ENCODE results near the gene KCNK3.
"Not testable (repeated sequence)": the region's sequence is repeated elsewhere in the genome, so short reads cannot be mapped to it uniquely, and the experiment has no call there.

KCNK3 gene

DNA sequence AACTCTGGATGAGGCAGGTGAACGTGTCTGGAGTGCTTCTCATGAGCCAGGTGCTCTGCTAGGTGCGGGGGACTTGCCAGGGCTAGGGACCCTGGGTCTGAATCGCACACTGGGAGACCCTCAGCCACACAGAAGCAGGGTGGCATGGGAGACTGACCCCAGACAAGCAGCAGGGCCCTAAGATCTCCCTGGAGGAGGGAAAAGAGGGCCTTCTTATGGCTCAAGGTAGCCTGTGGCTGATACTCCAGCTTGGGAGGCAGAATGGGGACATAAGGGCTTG, 38.5 kb upstream of the KCNK3 start:
- no peaks in the 10 kb centered on the region for H3K36me3 ChIP-seq (ENCODE audit: insufficient read depth, low read length)
- peaks cover 14% of the 10 kb centered on the region for H3K4me1 ChIP-seq (ENCODE audit: insufficient read depth, low read length)
- peaks cover 3% of the 10 kb centered on the region; the same call in 1 of the 2 replicates for H3K9me3 ChIP-seq (ENCODE audit: control insufficient read depth, insufficient read depth, low read length)
- no peak overlapping the region for H3K9ac ChIP-seq (ENCODE audit: low read depth, low read length)

DNA sequence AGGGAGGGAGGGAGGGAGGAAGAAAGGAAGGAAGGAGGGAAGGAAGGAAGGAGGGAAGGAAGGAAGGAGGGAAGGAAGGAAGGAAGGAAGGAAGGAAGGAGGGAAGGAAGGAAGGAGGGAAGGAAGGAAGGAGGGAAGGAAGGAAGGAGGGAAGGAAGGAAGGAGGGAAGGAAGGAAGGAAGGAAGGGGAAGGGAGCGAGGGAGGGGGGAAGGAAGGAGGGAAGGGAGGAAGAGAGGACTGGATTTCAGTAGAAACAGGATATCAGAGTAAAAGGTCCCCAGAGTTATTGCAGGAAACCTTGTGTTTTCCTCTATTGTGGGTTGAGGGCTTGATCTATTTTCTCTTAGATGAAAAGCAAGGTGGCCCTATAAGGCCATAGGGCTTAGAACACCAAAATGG, 37.4 kb upstream of the KCNK3 start:
- not testable (repeated sequence) for H3K9ac ChIP-seq (ENCODE audit: low read depth, low read length); H3K9me3 ChIP-seq (ENCODE audit: control insufficient read depth, insufficient read depth, low read length); H3K36me3 ChIP-seq (ENCODE audit: insufficient read depth, low read length)
- peaks cover 14% of the 10 kb centered on the region for H3K4me1 ChIP-seq (ENCODE audit: insufficient read depth, low read length)

DNA sequence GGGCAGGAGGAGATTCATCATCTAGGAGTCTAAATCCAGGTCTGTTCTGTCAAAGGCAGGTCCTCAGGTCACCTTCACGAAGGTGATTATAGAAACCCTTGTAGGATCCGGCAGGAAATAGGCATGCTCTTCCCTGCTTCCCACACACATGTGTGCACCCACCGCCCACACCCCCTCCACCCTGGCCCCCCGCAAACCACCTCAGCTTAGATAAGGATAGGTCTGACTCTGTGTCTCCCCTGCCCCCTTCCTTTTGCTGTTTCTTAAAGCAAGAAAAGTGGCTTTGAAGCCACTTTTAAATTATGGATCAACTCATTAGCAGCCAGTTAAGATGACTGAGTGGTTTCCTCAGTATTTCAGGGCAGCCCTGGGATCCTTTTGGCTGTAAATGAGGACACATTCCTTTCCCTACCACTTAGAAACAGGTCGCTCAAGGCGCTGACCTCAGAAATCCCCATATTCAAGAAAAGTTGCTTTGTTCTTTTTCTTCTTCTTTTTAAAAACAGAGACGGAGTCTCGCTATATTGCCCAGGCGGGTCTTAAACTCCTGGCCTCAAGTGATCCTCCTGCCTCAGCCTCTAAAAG, 36.8 kb upstream of the KCNK3 start:
- H3K4me1 ChIP-seq (ENCODE audit: insufficient read depth, low read length): peaks cover 14% of the 10 kb centered on the region
- H3K9ac ChIP-seq (ENCODE audit: low read depth, low read length): no peak overlapping the region
- no peaks in the 10 kb centered on the region for H3K36me3 ChIP-seq (ENCODE audit: insufficient read depth, low read length)

DNA sequence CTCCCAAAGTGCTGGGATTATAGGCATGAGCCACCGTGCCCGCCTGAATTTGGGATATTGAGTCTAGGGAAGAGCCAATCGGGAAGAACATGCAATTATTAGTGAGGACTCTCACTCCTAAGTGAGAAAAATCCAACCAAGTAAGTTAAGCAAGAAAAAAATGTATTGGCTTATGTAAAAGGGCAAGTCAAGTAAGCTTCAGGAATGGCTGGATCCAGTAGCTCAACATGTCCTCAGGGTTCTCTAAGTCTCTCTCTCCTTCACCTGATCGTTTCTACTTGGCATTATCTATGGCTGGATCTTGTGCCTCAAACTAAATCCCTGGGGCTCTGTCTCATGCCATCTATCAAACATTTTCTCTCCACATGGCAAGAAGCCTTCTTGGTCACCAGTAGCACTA, 35.3 kb upstream of the KCNK3 start:
- H3K36me3 ChIP-seq (ENCODE audit: insufficient read depth, low read length): no peaks in the 10 kb centered on the region

More for the DNA sequence above, 36.8 kb upstream of the KCNK3 start:
- H3K9me3 ChIP-seq (ENCODE audit: control insufficient read depth, insufficient read depth, low read length): peaks cover 8% of the 10 kb centered on the region

DNA sequence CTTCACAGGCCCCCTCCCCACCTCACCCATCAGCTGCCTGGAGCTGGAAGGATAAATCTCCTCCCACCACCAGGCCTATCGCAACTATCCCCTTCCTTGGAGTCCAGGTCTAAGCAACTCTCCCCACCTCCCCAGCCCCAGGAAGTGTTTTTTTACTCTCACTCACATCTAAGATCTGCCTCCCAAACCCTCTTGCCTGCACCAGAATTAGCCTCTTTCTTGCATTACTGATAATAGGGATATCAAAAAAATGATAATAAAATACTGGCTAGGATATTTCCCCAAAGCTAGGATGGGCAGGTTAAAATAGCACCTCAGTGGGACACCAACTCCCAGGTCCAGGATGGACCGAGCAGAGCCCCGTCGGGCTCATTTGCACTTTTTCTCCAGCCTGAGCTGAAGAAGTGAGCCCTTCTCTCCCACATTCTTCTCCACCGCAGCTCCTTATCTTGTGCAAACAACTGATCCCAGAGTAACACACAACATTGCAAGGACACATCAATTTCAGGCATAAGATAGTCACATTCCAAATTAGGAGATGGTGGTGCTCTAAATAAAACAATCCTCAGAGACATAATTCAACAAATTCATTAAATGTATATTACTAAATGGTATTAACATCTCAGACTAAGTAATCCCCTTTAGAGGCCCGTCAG, 33.7 kb upstream of the KCNK3 start:
- Histone ChIP-seq H3K9me3 (ENCODE audit: control insufficient read depth, insufficient read depth, low read length) (peaks cover 13% of the 10 kb centered on the region), H3K4me1 (ENCODE audit: insufficient read depth, low read length) (peaks cover 11% of the 10 kb centered on the region), H3K36me3 (ENCODE audit: insufficient read depth, low read length) (no peaks in the 10 kb centered on the region), H3K9ac (ENCODE audit: low read depth, low read length) (no peak overlapping the region)

More for the DNA sequence above, 35.3 kb upstream of the KCNK3 start:
- H3K9ac ChIP-seq (ENCODE audit: low read depth, low read length): no peak overlapping the region
- peaks cover 13% of the 10 kb centered on the region for H3K9me3 ChIP-seq (ENCODE audit: control insufficient read depth, insufficient read depth, low read length)
- peaks cover 14% of the 10 kb centered on the region for H3K4me1 ChIP-seq (ENCODE audit: insufficient read depth, low read length)

DNA sequence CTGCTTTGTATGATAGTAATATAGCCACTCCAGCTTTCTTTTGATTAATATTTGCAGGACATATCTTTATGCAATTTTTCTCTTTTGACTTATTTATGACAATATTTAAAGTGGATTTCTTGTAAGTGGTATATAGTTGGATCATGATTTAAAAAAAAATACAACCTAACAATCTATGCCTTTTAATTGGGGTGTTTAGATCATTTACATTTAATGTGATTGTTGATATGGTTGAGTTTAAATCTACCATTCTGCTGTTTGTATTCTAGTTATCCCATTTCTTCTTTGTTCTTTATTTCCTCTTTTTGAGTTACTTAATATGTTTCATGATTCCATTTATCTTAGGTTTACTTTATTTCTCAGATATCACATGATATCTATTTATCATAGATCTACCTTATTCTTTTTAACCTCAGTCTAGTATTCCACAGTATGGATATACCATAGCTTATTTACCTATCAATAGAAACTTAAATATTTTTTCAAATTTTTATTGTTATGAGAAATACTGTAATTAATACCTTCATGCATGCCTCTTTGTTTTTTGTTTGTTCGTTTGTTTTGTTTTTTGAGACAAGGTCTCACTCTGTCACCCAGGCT, 32.1 kb upstream of the KCNK3 start:
- Histone ChIP-seq H3K36me3 (ENCODE audit: insufficient read depth, low read length) (no peaks in the 10 kb centered on the region), H3K9ac (ENCODE audit: low read depth, low read length) (no peak overlapping the region), H3K4me1 (ENCODE audit: insufficient read depth, low read length) (0 out of 2 replicates have a peak, but pooled peaks cover under 1% of the 10 kb centered on the region), H3K9me3 (ENCODE audit: control insufficient read depth, insufficient read depth, low read length) (peaks cover 13% of the 10 kb centered on the region)

DNA sequence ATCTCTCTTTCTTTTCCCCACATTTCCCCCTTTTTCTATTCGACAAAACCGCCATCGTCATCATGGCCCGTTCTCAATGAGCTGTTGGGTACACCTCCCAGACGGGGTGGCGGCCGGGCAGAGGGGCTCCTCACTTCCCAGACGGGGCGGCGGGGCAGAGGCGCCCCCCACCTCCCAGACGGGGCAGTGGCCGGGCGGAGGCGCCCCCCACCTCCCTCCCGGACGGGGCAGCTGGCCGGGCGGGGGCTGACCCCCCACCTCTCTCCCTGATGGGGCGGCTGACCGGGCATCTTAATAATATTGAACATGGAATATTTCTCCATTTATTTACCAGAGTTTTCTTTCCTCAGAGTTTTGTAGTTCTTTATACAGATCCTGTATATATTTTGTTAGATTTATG, 27.2 kb upstream of the KCNK3 start:
- not testable (repeated sequence) for H3K4me1 ChIP-seq (ENCODE audit: insufficient read depth, low read length); H3K9me3 ChIP-seq (ENCODE audit: control insufficient read depth, insufficient read depth, low read length); H3K36me3 ChIP-seq (ENCODE audit: insufficient read depth, low read length); H3K9ac ChIP-seq (ENCODE audit: low read depth, low read length)

DNA sequence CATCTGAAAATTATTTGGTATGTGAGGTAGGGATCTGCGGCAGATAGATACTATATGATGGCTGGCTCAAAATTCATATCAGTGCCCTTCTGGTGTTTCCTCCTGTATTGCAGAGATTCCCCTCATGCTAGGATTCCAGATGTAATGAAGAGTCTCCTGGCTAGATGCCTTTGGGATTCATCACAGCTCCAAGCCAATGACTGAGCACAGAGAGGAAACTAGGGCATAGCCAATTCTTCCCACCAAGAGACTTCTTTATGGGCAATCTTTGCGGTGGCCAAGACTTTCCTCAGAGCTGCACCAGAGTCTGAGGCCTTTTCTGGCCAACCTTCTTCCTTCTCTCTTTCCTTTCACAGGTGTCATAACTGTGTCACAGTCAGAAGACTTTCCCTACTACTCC, 25.9 kb upstream of the KCNK3 start:
- Histone ChIP-seq H3K9me3 (ENCODE audit: control insufficient read depth, insufficient read depth, low read length) (no peaks in the 10 kb centered on the region), H3K36me3 (ENCODE audit: insufficient read depth, low read length) (no peaks in the 10 kb centered on the region), H3K9ac (ENCODE audit: low read depth, low read length) (no peak overlapping the region), H3K4me1 (ENCODE audit: insufficient read depth, low read length) (no peaks in the 10 kb centered on the region)

DNA sequence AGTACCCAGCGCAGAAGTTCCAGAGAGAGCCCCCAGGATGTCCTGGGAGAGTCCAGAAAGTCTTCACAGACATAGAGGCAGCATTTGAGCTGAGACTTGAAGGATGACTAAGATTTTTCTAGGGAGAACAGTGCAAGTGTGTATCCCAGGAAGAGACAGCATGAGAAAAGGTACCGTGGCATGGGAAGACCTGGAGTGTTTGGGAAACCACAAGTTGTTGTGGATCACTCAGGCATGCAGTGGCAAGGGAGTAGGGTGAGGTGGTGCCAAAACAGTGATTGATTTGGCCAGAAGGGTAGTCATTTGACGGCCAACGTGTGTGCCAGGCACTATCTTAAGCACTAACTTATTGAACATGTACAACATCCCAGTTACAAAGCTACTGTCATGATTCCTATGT, 24.5 kb upstream of the KCNK3 start:
- Histone ChIP-seq H3K36me3 (ENCODE audit: insufficient read depth, low read length) (no peaks in the 10 kb centered on the region), H3K9ac (ENCODE audit: low read depth, low read length) (no peak overlapping the region), H3K9me3 (ENCODE audit: control insufficient read depth, insufficient read depth, low read length) (no peaks in the 10 kb centered on the region), H3K4me1 (ENCODE audit: insufficient read depth, low read length) (no peaks in the 10 kb centered on the region)

DNA sequence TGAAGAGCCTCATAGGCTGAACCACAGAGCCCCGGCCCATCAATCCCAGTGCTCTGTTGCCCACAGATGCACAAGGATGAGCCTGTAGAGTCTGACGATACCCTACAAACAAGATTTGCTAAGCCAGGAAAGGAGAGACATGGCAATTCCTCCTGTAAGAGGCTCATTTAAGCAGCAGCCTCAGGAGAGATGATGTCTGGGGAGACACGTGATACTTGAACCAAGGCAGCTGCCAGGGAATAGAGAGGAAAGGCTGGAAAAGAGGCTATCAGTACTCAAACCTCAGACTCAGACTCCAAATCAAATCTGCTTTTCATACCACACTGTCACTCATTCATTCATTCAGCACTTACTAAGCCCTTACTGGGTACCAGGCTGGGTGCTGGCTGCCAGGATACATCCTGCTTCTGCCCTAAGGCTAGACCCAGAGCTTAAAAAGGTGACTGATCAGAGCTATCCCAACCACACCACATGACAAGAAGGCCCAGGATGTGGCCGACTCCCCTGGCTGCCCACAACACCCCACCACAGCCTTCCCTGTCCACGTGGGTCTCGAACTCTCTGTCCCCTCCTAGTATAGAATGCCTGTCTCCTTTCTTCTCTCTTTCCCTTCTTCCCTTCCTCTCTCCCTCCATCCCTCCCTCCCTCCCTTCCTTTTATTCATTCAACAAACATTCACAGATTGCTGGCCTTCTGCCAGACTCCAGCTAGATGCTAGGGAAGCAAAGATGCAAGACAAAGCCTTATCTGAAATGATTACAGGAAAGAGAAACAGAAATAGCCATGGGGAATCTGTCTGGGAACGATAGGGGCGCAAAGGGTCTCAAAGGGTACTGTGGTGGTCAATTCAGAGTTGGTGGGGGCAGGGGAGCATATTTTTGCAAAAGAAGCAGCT, 23.4 kb upstream of the KCNK3 start:
- no peak overlapping the region for H3K9ac ChIP-seq (ENCODE audit: low read depth, low read length)
- no peaks in the 10 kb centered on the region for H3K4me1 ChIP-seq (ENCODE audit: insufficient read depth, low read length)
- H3K36me3 ChIP-seq (ENCODE audit: insufficient read depth, low read length): no peaks in the 10 kb centered on the region
- no peaks in the 10 kb centered on the region for H3K9me3 ChIP-seq (ENCODE audit: control insufficient read depth, insufficient read depth, low read length)

DNA sequence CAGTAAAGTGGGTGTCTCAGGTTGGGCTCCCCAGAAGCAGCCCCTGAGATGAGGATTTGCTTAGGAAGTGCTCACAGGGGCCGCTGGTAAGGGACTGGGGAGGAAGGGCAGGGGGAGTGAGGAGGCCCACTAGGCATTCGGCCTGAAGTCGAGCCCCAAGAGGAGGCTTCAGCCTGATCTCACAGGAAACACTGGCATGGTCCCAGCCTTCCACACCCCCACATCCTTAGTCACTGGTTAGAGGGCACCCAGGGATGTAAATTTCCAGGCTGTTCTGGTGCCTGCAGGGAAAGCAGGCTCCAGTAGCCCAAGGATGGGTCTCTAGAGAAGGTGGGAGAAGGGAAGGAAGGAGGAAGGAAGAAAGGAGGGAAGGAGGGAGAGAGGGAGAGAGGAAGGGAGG, 22.4 kb upstream of the KCNK3 start:
- Histone ChIP-seq H3K9ac (ENCODE audit: low read depth, low read length) (no peak overlapping the region), H3K36me3 (ENCODE audit: insufficient read depth, low read length) (no peaks in the 10 kb centered on the region), H3K9me3 (ENCODE audit: control insufficient read depth, insufficient read depth, low read length) (no peaks in the 10 kb centered on the region), H3K4me1 (ENCODE audit: insufficient read depth, low read length) (no peaks in the 10 kb centered on the region)

DNA sequence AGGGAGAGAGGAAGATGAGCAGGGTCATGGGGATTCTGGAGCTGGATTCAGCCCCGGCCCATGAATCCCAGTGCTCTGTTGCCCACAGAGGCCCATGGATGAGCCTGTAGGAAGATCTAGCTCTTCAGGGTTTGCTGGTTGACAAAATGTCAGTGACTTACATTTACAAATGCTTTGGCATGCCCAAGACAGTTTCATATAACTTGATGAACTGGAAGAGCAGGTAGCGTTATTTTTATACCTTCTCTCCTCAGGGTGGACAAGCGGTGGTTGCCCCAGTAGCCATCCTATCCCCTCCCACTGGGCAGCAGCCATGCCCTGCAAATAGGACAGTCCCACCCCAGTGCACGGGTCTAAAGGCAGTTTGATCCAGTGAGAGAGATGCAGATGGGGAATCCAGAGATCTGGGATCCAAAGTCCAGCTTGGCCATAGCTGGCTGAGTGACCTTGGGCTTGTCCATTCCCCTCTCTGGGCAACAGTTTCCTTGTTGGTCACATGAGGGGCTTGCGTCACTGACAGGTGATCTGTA, 21.5 kb upstream of the KCNK3 start:
- Histone ChIP-seq H3K4me1 (ENCODE audit: insufficient read depth, low read length) (no peaks in the 10 kb centered on the region), H3K36me3 (ENCODE audit: insufficient read depth, low read length) (no peaks in the 10 kb centered on the region), H3K9me3 (ENCODE audit: control insufficient read depth, insufficient read depth, low read length) (no peaks in the 10 kb centered on the region), H3K9ac (ENCODE audit: low read depth, low read length) (no peak overlapping the region)

DNA sequence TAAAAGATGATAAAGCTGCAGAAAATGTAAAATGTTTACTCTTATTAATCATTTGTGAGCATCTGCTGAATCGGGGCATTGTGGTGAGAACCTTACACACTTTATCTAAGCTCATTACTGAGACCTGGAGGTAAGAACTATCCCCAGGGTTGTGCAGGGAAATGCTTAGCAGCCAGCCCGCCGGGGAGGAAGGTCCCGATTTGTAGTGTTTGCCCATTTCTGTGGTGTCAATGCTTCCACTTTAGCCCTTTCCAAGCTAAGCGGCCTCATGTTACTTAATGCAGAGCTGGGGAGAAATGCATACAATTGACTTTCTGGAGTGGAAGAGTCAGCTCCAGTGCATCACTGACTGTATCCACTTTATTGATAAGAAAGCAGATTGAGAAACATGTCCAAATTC, 20.8 kb upstream of the KCNK3 start:
- Histone ChIP-seq H3K9ac (ENCODE audit: low read depth, low read length) (no peak overlapping the region), H3K4me1 (ENCODE audit: insufficient read depth, low read length) (no peaks in the 10 kb centered on the region), H3K36me3 (ENCODE audit: insufficient read depth, low read length) (no peaks in the 10 kb centered on the region), H3K9me3 (ENCODE audit: control insufficient read depth, insufficient read depth, low read length) (no peaks in the 10 kb centered on the region)

DNA sequence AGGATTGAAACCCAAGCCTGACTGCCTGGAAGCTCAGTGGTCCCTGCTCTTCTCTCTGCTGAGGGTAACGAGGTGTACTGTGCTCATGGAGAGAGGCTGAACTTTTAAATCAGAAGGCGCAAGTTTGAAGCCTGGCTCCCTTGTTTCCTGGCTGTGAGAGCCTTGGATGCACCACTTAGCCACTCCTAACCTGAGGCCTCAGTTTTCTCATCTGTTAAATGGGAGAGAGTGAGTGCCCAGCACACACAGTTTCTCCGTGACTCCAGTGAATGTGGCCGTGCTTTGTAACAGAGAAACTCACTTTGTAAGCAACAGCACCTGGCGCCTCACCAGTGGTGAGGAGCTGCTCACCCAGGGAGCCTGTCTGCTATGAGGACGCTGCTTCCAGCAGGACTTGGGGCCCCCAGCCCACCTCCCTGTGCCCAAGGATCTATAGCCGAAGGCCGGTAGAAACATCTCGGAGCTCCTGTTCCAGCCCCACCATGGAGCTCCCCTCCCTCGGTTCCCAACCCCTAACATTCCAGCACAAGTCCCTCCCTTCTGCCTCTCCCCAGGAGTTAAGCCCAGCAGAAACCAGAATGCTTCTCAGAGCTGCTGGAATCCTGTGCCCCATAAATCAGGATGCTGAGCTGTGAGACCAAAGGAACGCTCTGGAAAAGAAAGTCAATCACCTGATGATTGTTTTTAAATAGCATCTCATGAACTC, 20.3 kb upstream of the KCNK3 start:
- Histone ChIP-seq H3K9ac (ENCODE audit: low read depth, low read length) (no peak overlapping the region), H3K36me3 (ENCODE audit: insufficient read depth, low read length) (no peaks in the 10 kb centered on the region), H3K9me3 (ENCODE audit: control insufficient read depth, insufficient read depth, low read length) (no peaks in the 10 kb centered on the region; the same call in 1 of the 2 replicates), H3K4me1 (ENCODE audit: insufficient read depth, low read length) (no peaks in the 10 kb centered on the region)
